Stimulated activated CD8-positive, alpha-beta memory T cell treated with anti-CD3 and anti-CD28 coated beads, Interleukin-15, amount 100 ng/mL, for 24 hours (primary cell): ENCODE measurements around the gene ZNF576.
"Not testable (repeated sequence)": the region's sequence is repeated elsewhere in the genome, so short reads cannot be mapped to it uniquely, and the experiment has no call there.

Source experiments
- DNase-seq: peaks from one replicate; pipeline ENCODE4 v3.0.0-alpha.2; 2020; ENCODE audit warnings: low read depth

The ZNF576 gene

DNA sequence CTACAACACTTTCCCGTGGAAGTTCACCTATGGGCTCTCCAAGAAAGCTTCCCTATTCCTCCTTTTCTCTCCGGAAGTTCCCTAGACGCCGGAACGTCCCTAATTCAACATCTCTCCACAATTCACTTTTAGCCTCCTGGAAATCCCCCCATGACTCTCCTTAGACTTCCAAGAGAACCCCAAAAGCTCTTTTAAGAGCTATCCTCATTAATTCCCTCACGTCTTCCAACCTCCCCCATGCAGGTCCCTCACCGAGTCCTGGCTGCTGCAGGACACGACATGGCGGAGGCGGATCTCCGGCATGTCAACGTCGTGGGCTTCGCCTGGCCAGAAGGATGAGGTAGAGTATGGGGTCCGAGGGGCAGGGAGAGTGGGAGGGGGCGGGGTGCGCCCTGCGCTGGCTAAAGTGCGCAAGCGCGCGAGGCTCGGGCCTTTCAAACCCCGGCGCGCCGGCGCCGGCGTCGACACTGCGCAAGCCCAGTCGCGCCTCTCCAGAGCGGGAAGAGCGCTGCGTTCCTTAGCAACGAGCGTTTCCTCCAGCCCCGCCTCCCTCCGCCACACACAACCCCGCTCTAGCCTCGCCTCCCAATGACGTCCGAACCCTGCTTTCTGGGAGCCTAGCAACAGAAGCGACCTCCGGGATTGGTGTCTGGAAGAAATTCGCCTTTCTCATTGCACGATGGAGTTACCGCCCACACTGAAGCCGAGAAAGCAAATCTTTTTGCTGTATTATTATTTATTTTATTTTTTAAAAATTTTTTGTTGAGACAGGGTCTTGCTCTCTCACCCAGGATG, 21.0 kb upstream of the ZNF576 start, which contains the start of the genes PINLYP and XRCC1:
PINLYP (plus strand) TSS at position 646 of the 795 bp plus-strand sequence. CDS start 1,391 bp downstream, outside the sequence.
XRCC1 (minus strand) TSS at position 372 of the 795 bp plus-strand sequence; CDS start at position 303, 69 bp downstream.
- DNase-seq, result peak; percentile 90

DNA sequence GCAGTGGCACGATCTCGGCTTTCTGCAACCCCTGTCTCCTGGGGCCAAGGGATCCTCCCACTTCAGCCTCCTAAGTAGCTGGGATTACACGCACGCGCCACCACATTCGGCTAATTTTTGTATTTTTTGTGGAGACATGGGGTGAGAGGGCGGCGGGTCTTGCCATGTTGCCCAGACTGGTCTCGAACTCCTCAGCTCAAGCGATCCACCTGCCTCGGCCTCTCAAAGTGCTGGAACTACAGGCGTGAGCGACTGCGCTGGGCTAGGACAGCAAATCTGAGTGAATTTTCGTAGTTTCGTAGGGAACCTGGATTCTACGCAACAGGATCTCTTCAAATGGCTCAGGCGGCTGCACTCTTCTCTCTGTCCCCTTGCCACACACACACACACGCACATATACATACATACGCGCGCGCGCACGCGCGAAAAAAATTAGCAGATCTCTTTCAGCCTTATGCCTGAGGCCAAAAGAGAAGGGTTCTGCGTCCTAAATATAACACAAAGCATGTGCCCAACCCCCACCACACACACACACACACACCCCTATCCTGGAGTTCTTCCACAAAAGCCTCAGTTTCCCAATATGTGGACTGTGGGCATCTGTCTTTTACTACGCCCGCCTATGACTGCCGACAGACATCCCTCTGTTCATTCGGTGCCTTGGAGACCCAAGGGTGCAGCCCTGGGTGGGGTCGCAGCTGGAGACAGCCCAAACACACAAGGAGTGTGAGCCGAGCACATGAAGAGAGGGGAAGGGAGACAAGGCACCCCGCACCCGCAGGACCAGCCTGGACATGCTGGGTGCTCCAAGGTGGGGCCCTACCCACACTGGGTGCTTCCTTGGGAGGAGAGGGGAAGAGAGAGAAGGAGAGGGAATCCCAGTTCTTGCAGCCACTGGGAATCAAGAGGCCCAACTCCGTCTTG, 20.2 kb upstream of the ZNF576 start:
- DNase-seq, result no peak

DNA sequence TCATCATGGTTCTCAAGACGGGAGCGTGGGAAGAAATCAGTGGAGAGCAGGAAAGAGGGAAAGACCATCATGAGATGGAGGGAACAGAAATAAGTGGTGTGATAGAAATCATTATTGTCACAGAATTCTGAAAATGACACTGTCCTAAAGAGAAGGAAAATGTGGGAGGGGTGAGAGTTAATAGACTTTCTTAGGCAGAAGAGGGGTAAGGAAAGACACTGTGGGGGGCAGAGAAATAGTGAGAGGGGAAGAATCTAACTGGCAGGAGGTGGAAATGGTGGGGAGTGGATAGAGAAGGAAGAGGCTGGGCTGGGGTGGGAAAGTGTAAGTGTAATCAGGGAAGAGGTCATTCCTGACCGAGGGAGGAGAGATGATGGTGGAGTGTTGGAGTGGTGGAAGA, 17.6 kb upstream of the ZNF576 start:
- no peak for DNase-seq

DNA sequence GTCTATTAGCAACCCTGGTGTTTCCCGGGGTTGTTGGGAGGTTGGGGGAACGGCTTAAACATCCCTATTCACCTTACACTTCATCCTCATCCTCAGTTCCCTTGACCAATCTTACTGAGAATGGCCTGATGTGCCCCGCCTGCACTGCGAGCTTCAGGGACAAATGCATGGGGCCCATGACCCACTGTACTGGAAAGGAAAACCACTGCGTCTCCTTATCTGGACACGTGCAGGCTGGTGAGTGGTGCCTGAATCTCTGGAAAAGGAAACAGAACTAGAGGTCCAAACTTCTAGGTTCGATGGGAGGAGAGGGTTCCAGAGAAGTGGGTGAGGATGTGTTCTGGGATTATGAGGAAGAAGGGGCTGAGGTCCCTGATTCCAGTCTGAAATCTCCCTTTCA, 14.9 kb upstream of the ZNF576 start:
- DNase-seq, result no peak

DNA sequence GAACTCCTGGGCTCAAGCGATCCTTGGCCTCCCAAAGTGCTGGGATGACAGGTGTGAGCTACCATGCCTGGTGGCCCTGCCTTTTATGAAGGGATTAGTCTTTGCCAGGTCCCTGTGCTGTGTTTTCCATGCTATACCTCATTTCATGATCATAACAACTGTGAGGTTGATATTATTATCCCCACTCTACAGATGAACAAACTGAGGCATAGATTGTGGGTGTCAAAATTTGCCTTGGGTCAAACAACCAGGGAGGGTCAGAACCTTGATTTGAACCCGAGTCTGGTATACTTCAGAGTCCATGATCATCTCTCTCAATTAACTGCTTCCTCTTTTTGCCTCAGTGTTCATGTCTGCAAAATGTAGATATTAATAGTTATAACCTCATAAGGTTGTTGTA, 13.9 kb upstream of the ZNF576 start:
- no peak for DNase-seq

DNA sequence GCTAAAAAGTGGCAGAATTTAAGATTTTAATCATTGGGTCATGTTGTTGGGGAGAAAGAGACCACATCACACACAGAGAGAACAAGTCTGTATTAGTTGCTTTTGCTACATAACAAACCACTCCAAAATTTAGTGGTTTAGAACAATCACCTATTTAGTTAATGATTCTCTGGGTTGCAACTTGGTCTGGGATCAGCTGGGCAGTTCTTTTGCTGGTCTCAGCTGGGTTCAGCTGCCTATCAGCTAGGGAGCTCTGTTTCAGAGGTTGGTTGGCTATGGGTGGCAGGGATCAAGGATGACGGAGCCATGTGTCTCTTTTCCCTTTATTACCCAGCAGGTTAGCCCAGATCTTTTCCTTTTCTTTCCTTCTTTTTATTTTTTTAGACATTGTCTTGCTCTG, 11.9 kb upstream of the ZNF576 start:
- no peak for DNase-seq

DNA sequence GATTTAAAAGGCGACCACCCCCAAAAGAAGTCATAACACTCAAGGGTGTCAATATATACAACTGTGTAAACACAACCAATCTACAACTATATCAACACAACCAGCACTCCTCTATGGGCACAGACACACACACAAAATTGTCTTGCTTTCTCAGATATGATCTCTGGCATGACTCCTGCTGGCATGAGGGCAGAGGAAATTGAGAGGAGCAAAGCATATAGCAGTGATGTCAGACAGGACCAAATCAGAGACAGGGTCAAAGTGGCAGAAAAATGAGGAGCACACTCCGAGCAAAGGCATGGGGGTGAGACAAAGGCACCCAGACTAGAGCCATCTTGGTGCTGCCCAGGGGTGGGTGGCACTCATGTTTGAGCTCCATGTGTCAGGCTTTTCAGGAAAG, 10.0 kb upstream of the ZNF576 start:
- no peak for DNase-seq

DNA sequence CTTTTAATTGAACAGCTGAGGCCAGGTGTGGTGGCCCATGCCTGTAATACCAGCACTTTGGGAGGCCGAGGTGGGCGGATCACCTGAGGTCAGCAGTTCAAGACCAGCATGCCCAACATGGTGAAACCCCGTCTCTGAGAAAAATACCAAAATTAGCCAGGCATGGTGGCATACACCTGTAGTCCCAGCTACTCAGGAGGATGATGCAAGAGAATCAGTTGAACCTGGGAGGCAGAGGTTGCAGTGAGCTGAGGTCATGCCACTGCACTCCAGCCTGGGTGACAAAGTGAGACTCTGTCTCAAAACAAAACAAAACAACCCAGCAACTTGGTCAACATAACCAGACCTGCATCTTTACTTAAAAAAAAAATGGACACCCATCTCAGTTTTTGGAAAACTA, 9.4 kb upstream of the ZNF576 start:
- not testable (repeated sequence) for DNase-seq

DNA sequence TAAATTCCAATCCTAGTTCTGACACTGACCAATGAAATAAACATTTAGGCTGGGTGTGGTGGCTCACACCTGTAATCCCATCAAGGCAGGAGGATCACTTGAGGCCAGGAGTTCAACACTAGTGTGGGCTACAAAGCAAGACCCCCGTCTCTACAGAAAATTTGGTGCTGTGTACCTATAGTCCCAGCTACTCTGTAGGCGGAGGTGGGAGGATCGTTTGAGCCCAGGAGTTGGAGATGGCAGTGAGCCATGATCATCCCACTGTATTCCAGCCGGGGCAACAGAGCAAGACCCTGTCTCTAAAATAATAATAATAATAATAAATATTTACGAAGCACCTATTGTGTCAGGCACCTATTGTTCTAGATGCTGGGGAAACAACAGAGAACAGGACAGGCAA, 7.1 kb upstream of the ZNF576 start:
- no peak for DNase-seq

DNA sequence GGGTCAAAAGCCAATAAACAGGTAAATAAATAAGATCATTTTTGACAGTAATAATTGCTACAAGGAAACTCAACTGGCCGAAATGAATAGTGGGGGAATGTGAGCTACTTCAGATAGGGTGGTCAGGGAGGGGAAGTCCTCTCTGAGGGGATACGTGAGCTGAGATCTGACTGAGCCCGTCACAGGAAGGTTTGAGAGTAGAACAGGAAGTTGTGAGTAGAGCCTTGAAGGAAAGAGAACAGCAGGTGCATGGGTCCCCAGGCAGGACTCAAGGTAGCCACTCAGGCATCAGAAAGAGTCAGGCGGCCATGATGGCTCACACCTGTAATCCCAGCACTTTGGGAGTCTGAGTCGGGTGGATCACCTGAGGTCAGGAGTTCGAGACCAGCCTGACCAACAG, 6.7 kb upstream of the ZNF576 start:
- no peak for DNase-seq

DNA sequence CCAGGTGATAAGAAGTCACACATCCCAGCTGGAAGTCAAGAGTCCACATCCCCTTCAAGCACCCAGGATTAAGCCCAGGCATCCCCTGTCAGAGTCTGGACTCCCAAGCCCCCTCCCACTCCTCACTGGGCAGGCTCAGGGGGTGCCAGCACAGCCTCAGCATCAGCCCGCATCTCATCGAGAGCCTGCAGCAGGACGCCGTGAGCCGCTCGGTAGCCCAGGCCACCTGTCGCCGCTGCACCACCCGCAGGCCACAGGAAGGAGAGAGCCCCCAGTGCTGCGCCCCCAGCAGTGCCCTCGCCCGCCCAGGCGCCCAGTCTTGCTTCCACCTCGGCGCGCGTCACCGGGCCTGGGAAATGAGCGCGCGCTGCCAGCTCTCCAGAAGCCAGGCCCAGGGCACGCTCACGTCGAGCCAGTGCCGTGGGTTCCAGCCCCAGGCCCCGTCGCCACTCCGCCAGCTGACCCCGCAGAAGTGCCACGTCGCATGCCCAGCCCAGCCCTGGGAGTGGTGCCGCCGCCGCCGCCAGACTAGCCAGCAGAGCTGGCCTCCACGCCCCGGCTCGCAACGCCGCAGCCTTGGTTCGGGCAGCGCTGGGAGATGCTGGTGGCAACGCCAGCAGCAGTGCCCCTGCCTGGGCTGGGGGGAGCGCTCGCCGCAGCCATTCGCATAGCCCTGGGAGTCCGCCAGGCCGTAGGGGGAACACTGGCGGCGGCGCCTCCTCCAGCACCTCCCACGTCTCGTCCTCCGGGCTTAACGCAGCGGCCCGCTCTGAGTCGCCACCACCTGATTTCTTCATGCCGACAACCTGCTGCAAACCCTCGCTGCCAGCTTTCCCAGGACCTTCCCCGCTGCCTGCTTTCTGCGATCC, 4.3 kb upstream of the ZNF576 start:
- DNase-seq, result no peak

DNA sequence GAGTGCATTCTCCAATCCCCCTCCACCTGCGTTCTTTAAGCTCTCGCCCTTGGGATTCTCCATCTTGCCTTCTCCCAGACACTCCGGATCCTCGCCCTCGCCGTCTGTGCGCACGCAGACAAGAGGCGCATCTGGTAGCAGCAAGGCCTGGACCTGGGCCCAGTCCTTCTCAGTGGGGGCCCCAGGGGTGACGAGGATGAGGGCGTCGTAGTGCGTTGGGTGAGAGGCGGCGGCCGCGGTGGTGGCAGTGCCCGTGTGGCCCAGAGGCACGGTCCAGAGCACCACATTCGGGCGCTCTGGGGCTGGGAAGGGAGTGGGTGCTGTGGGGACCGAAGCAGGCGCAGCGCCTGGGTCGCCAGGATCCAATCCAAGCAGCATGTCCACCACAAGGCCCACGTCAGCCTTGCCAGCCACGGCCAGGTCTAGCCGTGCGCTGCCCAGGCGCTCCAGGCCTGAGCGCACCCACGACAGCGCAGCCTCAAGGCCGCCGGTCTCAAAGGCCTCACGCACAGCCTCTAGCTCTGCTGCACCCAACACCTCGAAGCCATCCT, 3.5 kb upstream of the ZNF576 start:
- DNase-seq, result no peak

DNA sequence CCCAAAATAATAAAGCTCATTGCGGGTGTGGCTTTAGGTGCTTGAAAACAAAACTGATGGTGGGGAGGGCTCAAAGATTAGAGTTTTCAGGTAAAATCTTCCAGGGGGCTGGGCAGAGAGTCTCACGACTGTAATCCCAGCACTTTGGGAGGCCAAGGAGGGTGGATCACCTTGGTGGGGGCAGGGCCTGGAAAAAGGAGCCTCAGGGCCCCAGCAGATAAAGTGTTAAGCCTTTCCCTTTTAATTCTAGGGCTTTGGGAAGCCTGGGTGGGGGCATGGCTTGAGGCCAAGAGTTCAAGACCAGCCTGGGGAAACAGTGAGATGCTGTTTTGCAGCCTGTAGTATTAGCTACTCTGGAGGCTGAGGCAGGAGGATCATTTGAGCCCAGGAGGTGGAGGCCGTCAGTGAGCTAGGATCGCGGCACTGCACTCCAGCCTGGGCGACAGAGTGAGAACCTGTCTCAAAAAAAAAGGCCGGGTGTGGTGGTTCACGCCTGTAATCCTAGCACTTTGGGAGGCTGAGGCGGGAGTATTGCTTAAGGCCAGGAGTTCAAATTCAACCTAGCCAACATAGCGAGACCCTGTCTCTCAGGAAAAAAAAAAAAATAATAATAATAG, 2.2 kb upstream of the ZNF576 start:
- no peak for DNase-seq

DNA sequence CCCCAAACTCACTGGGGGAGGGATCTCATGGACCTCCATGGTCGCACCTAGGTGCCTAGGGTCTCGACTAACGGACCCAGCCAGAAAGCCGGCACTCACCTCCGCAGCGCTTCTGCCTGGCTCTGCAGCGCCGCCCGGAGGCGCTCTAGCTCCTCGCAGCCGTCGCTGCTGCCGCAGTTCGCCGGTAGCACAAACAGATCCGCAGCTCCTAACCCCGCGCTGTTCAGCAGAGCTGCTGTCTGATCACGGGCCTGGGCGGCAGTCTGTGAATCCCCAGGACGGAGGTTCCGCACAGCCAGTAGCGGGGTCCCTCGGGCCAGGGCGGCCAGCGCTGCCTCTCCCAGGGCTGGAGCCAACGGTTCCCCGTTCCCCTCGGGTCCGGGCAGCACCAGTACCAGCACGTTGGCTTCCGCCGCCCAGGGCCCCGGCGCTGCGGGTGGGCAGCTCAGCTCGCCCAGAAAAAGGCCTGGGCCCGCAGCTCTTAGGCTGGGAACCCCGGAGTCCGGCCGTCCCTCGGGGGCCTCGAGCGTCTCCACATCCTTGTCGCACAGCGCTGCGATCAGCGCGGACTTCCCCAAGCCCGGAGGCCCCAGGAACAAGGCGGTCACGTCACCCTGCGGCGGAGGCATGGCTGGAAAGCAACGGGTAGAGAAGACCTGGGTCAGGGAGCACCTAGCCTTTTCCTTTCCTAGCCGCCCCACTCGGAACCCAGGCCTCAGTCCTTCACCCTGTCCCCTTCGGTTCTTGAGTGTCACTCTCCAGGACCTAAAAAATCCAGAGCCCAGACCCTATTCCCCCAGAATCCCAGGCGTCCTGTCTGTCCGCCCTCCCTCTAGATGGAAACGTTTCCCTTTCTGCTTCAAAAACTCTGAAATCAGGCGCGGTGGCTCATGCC, 1.4 kb upstream of the ZNF576 start:
- peak; percentile 42 for DNase-seq

DNA sequence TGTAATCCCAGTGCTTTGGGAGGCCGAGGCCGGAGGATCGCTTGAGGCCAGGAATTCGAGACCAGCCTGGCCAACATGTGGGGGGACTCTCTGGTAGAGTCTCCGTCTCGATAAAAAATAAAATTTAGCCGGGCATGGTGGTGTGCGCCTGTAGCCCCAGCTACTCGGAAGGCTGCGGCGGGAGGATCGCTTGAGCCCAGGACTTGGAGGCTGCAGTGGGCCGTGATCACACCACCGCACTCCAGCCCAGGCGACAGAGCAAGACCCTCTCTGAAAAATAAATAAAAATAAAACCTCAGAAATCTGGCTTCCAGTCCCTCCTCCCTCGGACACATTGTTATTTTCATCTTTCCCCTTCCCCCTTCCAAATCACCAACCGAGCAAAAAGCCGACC, 793 bp upstream of the ZNF576 start:
- DNase-seq, result no peak

DNA sequence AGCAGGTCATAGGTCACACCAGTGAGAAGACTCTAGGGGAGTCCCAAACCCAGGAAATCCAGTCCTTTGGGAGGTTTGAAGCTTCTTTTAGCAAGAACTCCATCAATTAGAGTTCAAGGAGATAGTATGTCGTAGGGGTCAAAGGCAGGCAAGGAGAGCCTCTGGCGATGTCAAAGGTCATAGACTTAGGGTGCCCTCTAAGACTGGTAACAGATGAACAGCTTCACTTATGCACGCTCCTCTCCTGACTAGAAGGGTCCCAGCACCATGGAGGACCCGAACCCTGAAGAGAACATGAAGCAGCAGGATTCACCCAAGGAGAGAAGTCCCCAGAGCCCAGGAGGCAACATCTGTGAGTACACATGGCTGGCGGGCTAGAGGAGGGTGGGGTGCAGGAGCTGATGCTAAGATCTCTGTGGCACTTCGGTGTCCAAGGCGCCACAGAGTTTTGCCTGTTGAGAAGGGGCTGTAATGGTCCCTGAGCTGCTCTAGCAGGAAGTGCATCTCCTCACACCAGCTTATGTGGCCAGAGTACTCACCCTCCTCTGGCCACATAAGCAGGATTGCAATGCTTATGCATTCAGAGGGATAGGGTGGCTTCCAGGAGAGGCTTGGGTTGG, 557 bp downstream of the ZNF576 start:
- no peak for DNase-seq

DNA sequence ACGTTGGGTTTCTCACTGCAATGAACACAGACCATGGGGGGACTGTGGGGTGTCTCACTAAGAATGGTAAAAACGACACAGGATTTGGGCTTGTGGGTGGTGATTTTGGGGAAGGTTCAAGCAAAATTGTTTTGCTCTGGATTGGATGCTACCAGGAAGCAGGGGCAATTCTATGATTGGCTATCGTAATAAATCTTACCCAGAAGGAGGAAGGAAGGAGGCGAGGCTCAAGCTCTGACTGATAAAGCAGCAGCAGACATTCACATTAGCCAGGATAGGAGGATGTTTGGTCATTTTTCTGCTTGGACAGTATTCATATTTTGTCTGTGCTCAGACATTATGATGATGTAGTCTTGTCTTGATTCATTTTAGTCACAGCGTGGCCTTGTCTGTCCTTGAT, 1.5 kb downstream of the ZNF576 start:
- no peak for DNase-seq

DNA sequence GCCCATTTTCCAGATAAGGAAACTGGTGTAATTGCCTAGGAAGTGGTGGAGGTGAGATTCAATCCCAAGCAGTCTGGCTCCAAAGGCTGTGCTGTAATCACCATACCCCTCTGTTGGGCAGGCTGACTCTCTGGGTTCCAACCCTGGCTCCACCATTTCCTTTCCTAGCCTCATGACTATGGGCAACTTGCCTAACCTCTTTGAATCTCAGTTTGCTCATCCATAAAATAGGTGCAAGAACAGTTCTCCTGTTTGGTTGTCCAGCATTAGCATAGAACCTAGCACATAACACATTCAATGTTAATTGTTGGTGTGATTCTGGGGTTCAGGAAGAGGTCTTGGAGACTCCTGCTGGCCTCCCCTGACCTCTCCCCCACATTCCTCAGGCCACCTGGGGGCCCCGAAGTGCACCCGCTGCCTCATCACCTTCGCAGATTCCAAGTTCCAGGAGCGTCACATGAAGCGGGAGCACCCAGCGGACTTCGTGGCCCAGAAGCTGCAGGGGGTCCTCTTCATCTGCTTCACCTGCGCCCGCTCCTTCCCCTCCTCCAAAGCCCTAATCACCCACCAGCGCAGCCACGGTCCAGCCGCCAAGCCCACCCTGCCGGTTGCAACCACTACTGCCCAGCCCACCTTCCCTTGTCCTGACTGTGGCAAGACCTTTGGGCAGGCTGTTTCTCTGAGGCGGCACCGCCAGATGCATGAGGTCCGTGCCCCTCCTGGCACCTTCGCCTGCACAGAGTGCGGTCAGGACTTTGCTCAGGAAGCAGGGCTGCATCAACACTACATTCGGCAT, 2.2 kb downstream of the ZNF576 start:
- DNase-seq, result no peak
